GM12891 (cell line): ENCODE results near the gene HDAC9.

Source experiments
- POLR2A ChIP-seq: IDR thresholded peaks from 2 replicates; pipeline ENCODE4 v1.6.1; 2011; ENCODE audit warnings: low read depth, low read length, control low read depth
- POU2F2 ChIP-seq: IDR thresholded peaks from 2 replicates; pipeline ENCODE4 v1.6.1; 2011; ENCODE audit warnings: low read depth, mild to moderate bottlenecking, control low read depth, low read length, moderate library complexity
- TAF1 ChIP-seq: IDR thresholded peaks from 2 replicates; pipeline ENCODE4 v1.6.1; 2011; ENCODE audit warnings: low read depth, low read length, control low read depth

- TF ChIP-seq POLR2A: no peak
- TF ChIP-seq POU2F2: no peak
- TF ChIP-seq TAF1: no peak
Observed at GRCh38 chr7:18559756-18560155, 64.2 kb downstream of the HDAC9 start.
